ENCODE measurements around the gene ADRB1.

- no peak for TF ChIP-seq POLR2AphosphoS5 (IDR thresholded peaks at IDR 0.05; ENCODE audit: low read depth, low read length)
- no peak for TF ChIP-seq MAX (IDR thresholded peaks at IDR 0.05; ENCODE audit: low read depth)
- TF ChIP-seq, protein P1, sequence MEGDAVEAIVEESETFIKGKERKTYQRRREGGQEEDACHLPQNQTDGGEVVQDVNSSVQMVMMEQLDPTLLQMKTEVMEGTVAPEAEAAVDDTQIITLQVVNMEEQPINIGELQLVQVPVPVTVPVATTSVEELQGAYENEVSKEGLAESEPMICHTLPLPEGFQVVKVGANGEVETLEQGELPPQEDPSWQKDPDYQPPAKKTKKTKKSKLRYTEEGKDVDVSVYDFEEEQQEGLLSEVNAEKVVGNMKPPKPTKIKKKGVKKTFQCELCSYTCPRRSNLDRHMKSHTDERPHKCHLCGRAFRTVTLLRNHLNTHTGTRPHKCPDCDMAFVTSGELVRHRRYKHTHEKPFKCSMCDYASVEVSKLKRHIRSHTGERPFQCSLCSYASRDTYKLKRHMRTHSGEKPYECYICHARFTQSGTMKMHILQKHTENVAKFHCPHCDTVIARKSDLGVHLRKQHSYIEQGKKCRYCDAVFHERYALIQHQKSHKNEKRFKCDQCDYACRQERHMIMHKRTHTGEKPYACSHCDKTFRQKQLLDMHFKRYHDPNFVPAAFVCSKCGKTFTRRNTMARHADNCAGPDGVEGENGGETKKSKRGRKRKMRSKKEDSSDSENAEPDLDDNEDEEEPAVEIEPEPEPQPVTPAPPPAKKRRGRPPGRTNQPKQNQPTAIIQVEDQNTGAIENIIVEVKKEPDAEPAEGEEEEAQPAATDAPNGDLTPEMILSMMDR (IDR thresholded peaks at IDR 0.05): no peak
- TF ChIP-seq TAF1 (IDR thresholded peaks at IDR 0.05; ENCODE audit: borderline replicate concordance, low read depth, low read length): no peak
- no peak for TF ChIP-seq YY1 (IDR thresholded peaks at IDR 0.05; ENCODE audit: low read depth)
- TF ChIP-seq SMC3 (IDR thresholded peaks at IDR 0.05; ENCODE audit: low read depth, low read length): no peak
Observed at GRCh38 chr10:114034923-114035645, 8.6 kb upstream of the ADRB1 start.

Data from SK-N-SH (cell line).